ENCODE data around the gene ZFHX3. TPM values are rescaled to one million over a fixed set of nuclear protein-coding genes. Genes with fewer than 3 reads are reported as not detected.

The ZFHX3 gene
- total RNA-seq, 2 experiments from 2014 or later: 0.38 to 0.43 TPM

- no peak for DNase-seq
- H3K4me1 Mint-ChIP-seq: no peaks in the 10 kb centered on the region
- no peak overlapping the region for H3K4me3 Mint-ChIP-seq
- no peaks in the 10 kb centered on the region for H3K36me3 Mint-ChIP-seq (ENCODE audit: low read depth)
- ChIA-PET CTCF (interaction anchor here (0.7 to 1.0 kb wide), 2 partner anchors 41 to 131 kb away, joined by 3 to 4 read pairs; no protein-coding TSS in a partner anchor), POLR2A (no interaction called here)
- H3K27ac Mint-ChIP-seq: no peak overlapping the region
- H3K27me3 Mint-ChIP-seq: no peaks in the 10 kb centered on the region
- no peaks in the 10 kb centered on the region for H3K9me3 Mint-ChIP-seq
Observed at GRCh38 chr16:72963533-72964315, 84.2 kb downstream of the ZFHX3 start.

GRCh38 chr16:72962347-72962746, 85.6 kb downstream of the ZFHX3 start:
- ChIA-PET POLR2A (no interaction called here), CTCF (interaction anchor here (1.9 kb wide), 1 partner anchor 130 kb away, joined by 8 read pairs; no protein-coding TSS in a partner anchor)
- no peak overlapping the region for H3K4me3 Mint-ChIP-seq
- no peaks in the 10 kb centered on the region for H3K27me3 Mint-ChIP-seq
- no peaks in the 10 kb centered on the region for H3K4me1 Mint-ChIP-seq
- peaks cover 4% of the 10 kb centered on the region for H3K9me3 Mint-ChIP-seq
- DNase-seq: no peak
- no peak overlapping the region for H3K27ac Mint-ChIP-seq
- no peaks in the 10 kb centered on the region for H3K36me3 Mint-ChIP-seq (ENCODE audit: low read depth)

- ChIA-PET POLR2A (no interaction called here), CTCF (interaction anchor here (0.7 to 1.9 kb wide), 3 partner anchors 78 to 238 kb away, joined by 3 to 8 read pairs (median 3); no protein-coding TSS in a partner anchor)
Observed at GRCh38 chr16:72961863-72962262, 86.1 kb downstream of the ZFHX3 start.

GRCh38 chr16:72961115-72961832, 86.7 kb downstream of the ZFHX3 start:
- H3K4me1 Mint-ChIP-seq: no peaks in the 10 kb centered on the region
- no peak overlapping the region for H3K4me3 Mint-ChIP-seq
- POLR2A ChIA-PET: no interaction called here

More at GRCh38 chr16:72961863-72962262, 86.1 kb downstream of the ZFHX3 start:
- DNase-seq: no peak
- no peaks in the 10 kb centered on the region for H3K36me3 Mint-ChIP-seq (ENCODE audit: low read depth)
- peaks cover 6% of the 10 kb centered on the region for H3K9me3 Mint-ChIP-seq
- no peak overlapping the region for H3K4me3 Mint-ChIP-seq
- H3K4me1 Mint-ChIP-seq: no peaks in the 10 kb centered on the region
- H3K27ac Mint-ChIP-seq: no peak overlapping the region
- H3K27me3 Mint-ChIP-seq: no peaks in the 10 kb centered on the region

GRCh38 chr16:72960101-72960500, 87.8 kb downstream of the ZFHX3 start:
- Mint-ChIP-seq H3K36me3 (ENCODE audit: low read depth) (no peaks in the 10 kb centered on the region), H3K4me1 (no peaks in the 10 kb centered on the region), H3K27ac (no peak overlapping the region), H3K9me3 (peaks cover 6% of the 10 kb centered on the region), H3K4me3 (no peak overlapping the region), H3K27me3 (no peaks in the 10 kb centered on the region)
- no peak for DNase-seq
- ChIA-PET POLR2A (no interaction called here), CTCF (no interaction called here)

More at GRCh38 chr16:72961115-72961832, 86.7 kb downstream of the ZFHX3 start:
- H3K9me3 Mint-ChIP-seq: peaks cover 6% of the 10 kb centered on the region
- H3K27ac Mint-ChIP-seq: no peak overlapping the region
- H3K36me3 Mint-ChIP-seq (ENCODE audit: low read depth): no peaks in the 10 kb centered on the region
- CTCF ChIA-PET: interaction anchor here (0.7 to 1.9 kb wide), 4 partner anchors 78 to 239 kb away, joined by 3 to 8 read pairs (median 3); no protein-coding TSS in a partner anchor
- no peaks in the 10 kb centered on the region for H3K27me3 Mint-ChIP-seq
- no peak for DNase-seq

GRCh38 chr16:72959301-72959996, 88.5 kb downstream of the ZFHX3 start:
- no peaks in the 10 kb centered on the region for H3K27me3 Mint-ChIP-seq
- no peak overlapping the region for H3K27ac Mint-ChIP-seq
- H3K4me1 Mint-ChIP-seq: no peaks in the 10 kb centered on the region
- no peak for DNase-seq
- ChIA-PET POLR2A (no interaction called here), CTCF (no interaction called here)
- no peak overlapping the region for H3K4me3 Mint-ChIP-seq
- H3K36me3 Mint-ChIP-seq (ENCODE audit: low read depth): no peaks in the 10 kb centered on the region
- H3K9me3 Mint-ChIP-seq: peaks cover 6% of the 10 kb centered on the region

GRCh38 chr16:72958522-72959076, 89.3 kb downstream of the ZFHX3 start:
- ChIA-PET CTCF (no interaction called here), POLR2A (no interaction called here)
- no peaks in the 10 kb centered on the region for H3K4me1 Mint-ChIP-seq
- H3K4me3 Mint-ChIP-seq: no peak overlapping the region
- no peak overlapping the region for H3K27ac Mint-ChIP-seq
- no peaks in the 10 kb centered on the region for H3K27me3 Mint-ChIP-seq
- H3K36me3 Mint-ChIP-seq (ENCODE audit: low read depth): no peaks in the 10 kb centered on the region
- DNase-seq: no peak
- peaks cover 6% of the 10 kb centered on the region for H3K9me3 Mint-ChIP-seq

GRCh38 chr16:72957303-72958277, 90.3 kb downstream of the ZFHX3 start:
- no peaks in the 10 kb centered on the region for H3K4me1 Mint-ChIP-seq
- POLR2A ChIA-PET: no interaction called here
- H3K27ac Mint-ChIP-seq: no peak overlapping the region
- CTCF ChIA-PET: no interaction called here
- H3K9me3 Mint-ChIP-seq: peaks cover 6% of the 10 kb centered on the region
- no peak overlapping the region for H3K4me3 Mint-ChIP-seq
- DNase-seq: no peak
- H3K27me3 Mint-ChIP-seq: no peaks in the 10 kb centered on the region
- H3K36me3 Mint-ChIP-seq (ENCODE audit: low read depth): no peaks in the 10 kb centered on the region

- CTCF ChIA-PET: no interaction called here
- no peaks in the 10 kb centered on the region for H3K4me1 Mint-ChIP-seq
- no peaks in the 10 kb centered on the region for H3K36me3 Mint-ChIP-seq (ENCODE audit: low read depth)
- H3K9me3 Mint-ChIP-seq: peaks cover 6% of the 10 kb centered on the region
- DNase-seq: no peak
- no peaks in the 10 kb centered on the region for H3K27me3 Mint-ChIP-seq
- no peak overlapping the region for H3K27ac Mint-ChIP-seq
- H3K4me3 Mint-ChIP-seq: no peak overlapping the region
- POLR2A ChIA-PET: no interaction called here
Observed at GRCh38 chr16:72956124-72957064, 91.5 kb downstream of the ZFHX3 start.

GRCh38 chr16:72952811-72953271, 95.1 kb downstream of the ZFHX3 start:
- no peaks in the 10 kb centered on the region for H3K36me3 Mint-ChIP-seq (ENCODE audit: low read depth)
- no peaks in the 10 kb centered on the region for H3K4me1 Mint-ChIP-seq
- no peak overlapping the region for H3K4me3 Mint-ChIP-seq
- H3K27me3 Mint-ChIP-seq: no peaks in the 10 kb centered on the region
- H3K9me3 Mint-ChIP-seq: peaks cover 4% of the 10 kb centered on the region
- DNase-seq: no peak
- ChIA-PET CTCF (no interaction called here), POLR2A (no interaction called here)
- H3K27ac Mint-ChIP-seq: no peak overlapping the region

GRCh38 chr16:72952404-72952803, 95.5 kb downstream of the ZFHX3 start:
- peaks cover 3% of the 10 kb centered on the region for H3K9me3 Mint-ChIP-seq
- no peak overlapping the region for H3K4me3 Mint-ChIP-seq
- ChIA-PET CTCF (no interaction called here), POLR2A (no interaction called here)
- DNase-seq: no peak
- no peaks in the 10 kb centered on the region for H3K27me3 Mint-ChIP-seq
- H3K4me1 Mint-ChIP-seq: no peaks in the 10 kb centered on the region
- H3K27ac Mint-ChIP-seq: no peak overlapping the region
- no peaks in the 10 kb centered on the region for H3K36me3 Mint-ChIP-seq (ENCODE audit: low read depth)

Data from activated CD4-positive, alpha-beta memory T cell treated with anti-CD3 and anti-CD28 coated beads, Interleukin-2, amount 10 ng/mL, durations not matched to agents 7 days and 5 days (primary cell).